Fibroblast of villous mesenchyme (primary cell): ENCODE data around the gene NOTCH1. TPM values are rescaled to one million over a fixed set of nuclear protein-coding genes. Genes with fewer than 3 reads are reported as not detected.

Experiments
- DNase-seq: peaks from one replicate; pipeline ENCODE4 v3.0.0-alpha.2; 2010; ENCODE audit warnings: low read depth
- H3K4me3 ChIP-seq: 2 replicates; pipeline ENCODE4 v1.5.1; 2011; ENCODE audit warnings: low read depth, mild to moderate bottlenecking, low read length
- CTCF ChIP-seq: IDR thresholded peaks from 2 replicates; pipeline ENCODE4 v1.5.1; 2012; ENCODE audit warnings: low read depth, mild to moderate bottlenecking, low read length; ENCODE audit not compliant: insufficient read depth
- total RNA-seq: library from RNA; depleted of rRNA; stranded (reverse); fragments of >200 nt; gene quantifications from 2 replicates; pipeline ENCODE4 v1.2.3, GENCODE V29; 2012

The NOTCH1 gene
- total RNA-seq, 1 donor = 36.7 TPM

GRCh38 chr9:136570916-136571315 lies 25.1 kb upstream of the NOTCH1 start:
- TF ChIP-seq CTCF = no peak
- H3K4me3 ChIP-seq = no peak overlapping the region
- no peak for DNase-seq

- no peak overlapping the region for H3K4me3 ChIP-seq
- DNase-seq = no peak
- TF ChIP-seq CTCF = no peak
Observed at GRCh38 chr9:136570191-136570845, 24.5 kb upstream of the NOTCH1 start.

- no peak for DNase-seq
- TF ChIP-seq CTCF = no peak
- no peak overlapping the region for H3K4me3 ChIP-seq
Observed at GRCh38 chr9:136569526-136570148, 23.8 kb upstream of the NOTCH1 start.

- DNase-seq = no peak
- H3K4me3 ChIP-seq = no peak overlapping the region
Observed at GRCh38 chr9:136568288-136569081, 22.6 kb upstream of the NOTCH1 start.

GRCh38 chr9:136567651-136568287 lies 21.9 kb upstream of the NOTCH1 start:
- TF ChIP-seq CTCF = no peak
- no peak overlapping the region for H3K4me3 ChIP-seq
- peak; percentile 85 for DNase-seq

More at GRCh38 chr9:136568288-136569081, 22.6 kb upstream of the NOTCH1 start:
- TF ChIP-seq CTCF = no peak

GRCh38 chr9:136566901-136567300 lies 21.1 kb upstream of the NOTCH1 start:
- DNase-seq = peak; percentile 68
- no peak for TF ChIP-seq CTCF
- H3K4me3 ChIP-seq = no peak overlapping the region
